ENCODE data around the gene OR6C2. TPM values are rescaled to one million over a fixed set of nuclear protein-coding genes. Genes with fewer than 3 reads are reported as not detected.
"Not testable (repeated sequence)": the region's sequence is repeated elsewhere in the genome, so short reads cannot be mapped to it uniquely, and the experiment has no call there.

Gene OR6C2
- not detected for total RNA-seq
- not detected for polyA plus RNA-seq (ENCODE audit: insufficient read length in 2 of 2)
- long read RNA-seq, donor 1, result 0 reads
- long read RNA-seq, donor 2, result 0 reads
- long read RNA-seq, donor 3, result 0 reads
- long read RNA-seq, donor 4, result 0 reads

- Histone ChIP-seq H3K4me1 (ENCODE audit: control insufficient read depth, insufficient read depth, low read length) (no peaks in the 10 kb centered on the region), H3K27me3 (ENCODE audit: control insufficient read depth, insufficient read depth, low read length) (no peaks in the 10 kb centered on the region), H3K9me3 (ENCODE audit: control insufficient read depth, insufficient read depth, low read length) (no peaks in the 10 kb centered on the region), H3K27ac (ENCODE audit: low read depth, low read length) (no peak within 1 kb of the TSS), H3K4me3 (ENCODE audit: low read depth, low read length) (no peak within 1 kb of the TSS), H3K36me3 (ENCODE audit: control insufficient read depth, insufficient read depth, low read length) (no peaks in the 10 kb centered on the region)
- WGBS (ENCODE audit: insufficient coverage), result no CpG with 5 or more reads among the region's 2 CpGs
- no peak for DNase-seq (ENCODE audit: low read depth in 4 of 6, low spot score in 6 of 6)
These were observed at the start of gene OR6C2 for GRCh38 chr12:55443776-55444175. TSS of gene OR6C2 (plus strand) at chr12:55444076. CDS start at chr12:55452214, 8,138 bp downstream.

DNA sequence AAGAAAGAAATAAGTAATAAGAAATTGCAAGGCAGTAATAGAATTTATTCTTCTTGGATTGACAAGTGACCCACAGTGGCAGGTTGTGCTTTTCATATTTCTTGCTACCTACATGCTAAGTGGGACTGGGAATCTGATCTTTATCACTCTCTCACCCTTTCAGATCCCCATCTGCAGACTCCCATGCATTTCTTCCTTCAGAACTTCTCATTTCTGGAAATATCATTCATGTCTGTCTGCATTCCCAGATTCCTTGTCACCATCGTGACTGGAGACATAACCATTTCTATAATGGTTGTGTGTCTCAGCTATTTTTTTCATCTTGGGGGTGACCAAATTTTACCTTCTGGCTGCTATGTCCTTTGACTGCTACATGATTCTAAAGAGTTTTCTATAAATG is 47.5 kb upstream of the OR6C2 start:
- Histone ChIP-seq H3K4me1 (ENCODE audit: control insufficient read depth, insufficient read depth, low read length) (no peaks in the 10 kb centered on the region), H3K27ac (ENCODE audit: low read depth, low read length) (no peak overlapping the region), H3K9me3 (ENCODE audit: control insufficient read depth, insufficient read depth, low read length) (no peaks in the 10 kb centered on the region), H3K4me3 (ENCODE audit: low read depth, low read length) (no peak overlapping the region), H3K36me3 (ENCODE audit: control insufficient read depth, insufficient read depth, low read length) (no peaks in the 10 kb centered on the region), H3K27me3 (ENCODE audit: control insufficient read depth, insufficient read depth, low read length) (no peaks in the 10 kb centered on the region)
- no CpG with 5 or more reads among the region's 1 CpG for WGBS (ENCODE audit: insufficient coverage)
- DNase-seq (ENCODE audit: low read depth in 4 of 6, low spot score in 6 of 6), result no peak

DNA sequence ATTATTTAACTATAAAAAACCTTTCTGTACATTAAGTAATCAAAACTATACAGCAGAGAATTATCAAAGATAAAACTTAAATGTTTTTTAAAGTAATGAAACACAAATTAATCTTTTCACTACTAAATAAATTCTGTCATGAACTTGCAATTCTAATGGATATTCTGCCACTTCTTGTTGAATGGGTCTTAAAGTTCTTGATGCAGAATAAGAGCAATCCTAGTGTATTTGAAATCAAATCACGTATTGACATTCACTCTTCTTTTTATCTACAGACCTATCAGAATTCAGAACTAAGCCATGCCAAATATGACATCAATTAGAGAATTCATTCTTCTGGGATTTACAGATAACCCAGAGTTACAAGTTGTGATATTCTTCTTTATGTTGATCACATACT is 43.6 kb upstream of the OR6C2 start, which contains the start of gene OR6C65:
Gene OR6C65, plus strand, starts transcription at position 301 of the 400 bp plus-strand sequence. Its CDS starts 0 bp downstream, at position 301.
- Histone ChIP-seq H3K36me3 (ENCODE audit: control insufficient read depth, insufficient read depth, low read length) (no peaks in the 10 kb centered on the region), H3K4me1 (ENCODE audit: control insufficient read depth, insufficient read depth, low read length) (no peaks in the 10 kb centered on the region), H3K27ac (ENCODE audit: low read depth, low read length) (no peak within 1 kb of the TSS), H3K27me3 (ENCODE audit: control insufficient read depth, insufficient read depth, low read length) (no peaks in the 10 kb centered on the region), H3K9me3 (ENCODE audit: control insufficient read depth, insufficient read depth, low read length) (no peaks in the 10 kb centered on the region), H3K4me3 (ENCODE audit: low read depth, low read length) (no peak within 1 kb of the TSS)
- WGBS (ENCODE audit: insufficient coverage), result no CpG with 5 or more reads among the region's 1 CpG
- DNase-seq (ENCODE audit: low read depth in 4 of 6, low spot score in 6 of 6), result no peak

GRCh38 chr12:55407866-55408265 is 36.0 kb upstream of the OR6C2 start:
- no CpG with 5 or more reads among the region's 1 CpG for WGBS (ENCODE audit: insufficient coverage)
- Histone ChIP-seq H3K4me1 (ENCODE audit: control insufficient read depth, insufficient read depth, low read length) (no peaks in the 10 kb centered on the region), H3K9me3 (ENCODE audit: control insufficient read depth, insufficient read depth, low read length) (peaks cover 4% of the 10 kb centered on the region), H3K27ac (ENCODE audit: low read depth, low read length) (no peak overlapping the region), H3K27me3 (ENCODE audit: control insufficient read depth, insufficient read depth, low read length) (no peaks in the 10 kb centered on the region), H3K4me3 (ENCODE audit: low read depth, low read length) (no peak overlapping the region), H3K36me3 (ENCODE audit: control insufficient read depth, insufficient read depth, low read length) (no peaks in the 10 kb centered on the region)
- DNase-seq (ENCODE audit: low read depth in 4 of 6, low spot score in 6 of 6), result no peak

DNA sequence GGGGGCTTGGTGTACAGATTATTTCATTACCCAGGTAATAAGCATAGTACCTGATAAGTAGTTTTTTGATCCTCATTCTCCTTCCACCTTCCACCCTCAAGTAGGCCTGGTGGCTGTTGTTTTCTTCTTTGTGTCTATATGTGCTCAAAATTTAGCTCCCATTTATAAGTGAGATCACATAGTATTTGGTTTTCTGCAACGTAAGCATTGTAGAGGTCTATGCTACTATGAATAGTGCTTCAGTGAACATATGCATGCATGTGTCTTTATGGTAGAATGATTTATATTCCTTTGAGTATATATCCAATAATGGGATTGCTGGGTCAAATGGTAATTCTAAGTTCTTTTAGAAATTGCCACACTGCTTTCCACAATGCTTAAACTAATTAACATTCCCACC is 34.7 kb upstream of the OR6C2 start:
- not testable (repeated sequence) for DNase-seq (ENCODE audit: low read depth in 4 of 6, low spot score in 6 of 6); H3K4me3 ChIP-seq (ENCODE audit: low read depth, low read length); H3K36me3 ChIP-seq (ENCODE audit: control insufficient read depth, insufficient read depth, low read length); H3K4me1 ChIP-seq (ENCODE audit: control insufficient read depth, insufficient read depth, low read length); H3K27ac ChIP-seq (ENCODE audit: low read depth, low read length); H3K9me3 ChIP-seq (ENCODE audit: control insufficient read depth, insufficient read depth, low read length); H3K27me3 ChIP-seq (ENCODE audit: control insufficient read depth, insufficient read depth, low read length)
- WGBS (ENCODE audit: insufficient coverage), result no CpG with 5 or more reads among the region's 1 CpG

DNA sequence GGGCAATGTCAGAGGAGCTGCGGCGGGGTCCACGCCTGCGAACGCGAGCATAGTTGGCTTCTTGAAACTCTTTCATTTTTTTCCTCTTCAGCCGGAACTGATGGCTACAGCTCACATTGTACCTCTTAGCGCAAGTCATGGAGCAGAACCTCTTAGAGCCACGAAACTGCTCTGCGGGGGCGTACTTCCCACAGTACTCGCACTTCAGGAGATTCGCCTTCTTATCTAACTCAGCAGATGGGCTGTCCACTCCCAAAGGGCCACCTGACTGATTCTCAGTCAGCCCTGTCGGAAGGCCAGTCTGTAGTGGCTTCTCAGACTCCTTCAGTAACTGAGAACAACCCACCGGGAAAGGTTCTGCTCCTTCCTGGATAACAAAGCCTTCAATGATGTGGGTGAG is 31.7 kb upstream of the OR6C2 start:
- WGBS (ENCODE audit: insufficient coverage), result 92% methylated on average over 8 of the region's 15 CpGs
- not testable (repeated sequence) for H3K4me1 ChIP-seq (ENCODE audit: control insufficient read depth, insufficient read depth, low read length); H3K27me3 ChIP-seq (ENCODE audit: control insufficient read depth, insufficient read depth, low read length); H3K4me3 ChIP-seq (ENCODE audit: low read depth, low read length); H3K27ac ChIP-seq (ENCODE audit: low read depth, low read length); DNase-seq (ENCODE audit: low read depth in 4 of 6, low spot score in 6 of 6); H3K9me3 ChIP-seq (ENCODE audit: control insufficient read depth, insufficient read depth, low read length); H3K36me3 ChIP-seq (ENCODE audit: control insufficient read depth, insufficient read depth, low read length)

DNA sequence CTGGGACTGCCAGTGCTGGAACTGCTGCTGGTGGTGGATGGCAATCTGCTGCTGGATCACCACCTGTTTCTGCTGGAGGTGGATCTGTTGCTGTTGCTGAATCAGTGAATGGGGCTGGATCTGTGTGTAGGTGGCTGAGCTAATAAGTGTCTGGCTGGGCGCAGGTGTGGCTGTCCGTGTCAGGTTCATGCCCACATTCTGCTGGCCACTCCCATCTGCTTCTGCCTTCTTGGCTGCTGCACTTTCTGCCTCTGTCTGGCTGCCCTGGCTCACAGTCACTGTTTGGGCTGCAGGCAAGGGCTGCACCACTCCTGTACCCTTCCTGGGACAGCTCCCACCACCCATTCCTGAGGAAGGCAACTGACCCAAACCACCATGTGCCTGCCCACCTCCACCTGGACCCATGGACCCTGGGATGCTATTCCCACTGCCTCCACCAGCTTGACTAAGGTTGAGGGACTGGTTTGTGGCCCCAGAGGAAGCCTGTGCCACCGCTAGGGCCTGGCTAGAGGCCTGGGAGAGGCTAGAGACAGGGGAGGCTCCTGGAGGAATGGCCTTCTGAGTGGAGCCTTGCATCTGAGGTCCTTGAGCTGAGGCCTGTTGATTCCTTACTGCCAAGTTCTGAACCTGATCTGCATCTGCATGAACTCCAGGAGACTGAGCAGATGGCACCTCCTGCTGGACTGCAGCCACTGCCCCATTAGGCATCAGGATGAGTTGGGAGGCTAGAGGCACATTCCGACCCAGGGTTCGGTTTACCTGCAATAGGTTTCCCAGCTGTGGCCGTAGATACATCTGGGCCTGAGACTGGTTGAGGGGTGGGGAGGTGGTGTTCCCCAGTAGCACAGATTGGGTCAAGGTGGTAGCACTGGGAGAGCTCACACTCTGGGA is 30.1 kb upstream of the OR6C2 start:
- DNase-seq (ENCODE audit: low read depth in 4 of 6, low spot score in 6 of 6); H3K4me3 ChIP-seq (ENCODE audit: low read depth, low read length); H3K27ac ChIP-seq (ENCODE audit: low read depth, low read length); H3K36me3 ChIP-seq (ENCODE audit: control insufficient read depth, insufficient read depth, low read length); H3K4me1 ChIP-seq (ENCODE audit: control insufficient read depth, insufficient read depth, low read length); H3K27me3 ChIP-seq (ENCODE audit: control insufficient read depth, insufficient read depth, low read length); H3K9me3 ChIP-seq (ENCODE audit: control insufficient read depth, insufficient read depth, low read length): not testable (repeated sequence)
- WGBS (ENCODE audit: insufficient coverage), result 100% methylated on average over 3 of the region's 6 CpGs

GRCh38 chr12:55414396-55414823 is 29.5 kb upstream of the OR6C2 start:
- 49% methylated on average over 10 of the region's 11 CpGs for WGBS (ENCODE audit: insufficient coverage)
- H3K27ac ChIP-seq (ENCODE audit: low read depth, low read length); H3K36me3 ChIP-seq (ENCODE audit: control insufficient read depth, insufficient read depth, low read length); H3K27me3 ChIP-seq (ENCODE audit: control insufficient read depth, insufficient read depth, low read length); DNase-seq (ENCODE audit: low read depth in 4 of 6, low spot score in 6 of 6); H3K4me1 ChIP-seq (ENCODE audit: control insufficient read depth, insufficient read depth, low read length); H3K9me3 ChIP-seq (ENCODE audit: control insufficient read depth, insufficient read depth, low read length); H3K4me3 ChIP-seq (ENCODE audit: low read depth, low read length): not testable (repeated sequence)

GRCh38 chr12:55414889-55415288 is 29.0 kb upstream of the OR6C2 start:
- H3K4me1 ChIP-seq (ENCODE audit: control insufficient read depth, insufficient read depth, low read length); H3K27me3 ChIP-seq (ENCODE audit: control insufficient read depth, insufficient read depth, low read length); H3K9me3 ChIP-seq (ENCODE audit: control insufficient read depth, insufficient read depth, low read length); DNase-seq (ENCODE audit: low read depth in 4 of 6, low spot score in 6 of 6); H3K27ac ChIP-seq (ENCODE audit: low read depth, low read length); H3K36me3 ChIP-seq (ENCODE audit: control insufficient read depth, insufficient read depth, low read length); H3K4me3 ChIP-seq (ENCODE audit: low read depth, low read length): not testable (repeated sequence)
- WGBS (ENCODE audit: insufficient coverage), result 20% methylated on average over 5 of the region's 34 CpGs

DNA sequence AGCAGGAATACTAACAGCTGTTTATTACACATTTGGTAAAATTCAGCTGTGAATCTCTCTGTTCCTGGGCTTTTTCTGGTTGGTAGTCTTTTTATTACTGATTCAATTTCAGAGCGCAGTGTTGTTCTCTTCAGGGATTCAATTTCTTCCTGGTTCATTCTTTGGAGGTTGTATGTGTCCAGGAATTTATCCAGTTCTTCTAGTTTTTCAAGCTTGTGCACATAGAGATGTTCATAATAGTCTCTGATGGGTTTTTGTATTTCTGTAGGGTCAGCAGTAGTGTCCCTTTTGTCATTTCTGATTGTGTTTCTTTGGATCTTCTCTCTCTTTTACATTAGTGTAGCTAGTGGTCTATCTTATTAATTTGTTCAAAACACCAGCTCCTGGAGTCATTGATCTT is 26.9 kb upstream of the OR6C2 start:
- no peak overlapping the region for H3K27ac ChIP-seq (ENCODE audit: low read depth, low read length)
- no peak for DNase-seq (ENCODE audit: low read depth in 4 of 6, low spot score in 6 of 6)
- no peaks in the 10 kb centered on the region for H3K4me1 ChIP-seq (ENCODE audit: control insufficient read depth, insufficient read depth, low read length)
- H3K27me3 ChIP-seq (ENCODE audit: control insufficient read depth, insufficient read depth, low read length), result no peaks in the 10 kb centered on the region
- H3K9me3 ChIP-seq (ENCODE audit: control insufficient read depth, insufficient read depth, low read length), result no peaks in the 10 kb centered on the region
- 100% methylated on average over 1 of the region's 1 CpG for WGBS (ENCODE audit: insufficient coverage)
- no peaks in the 10 kb centered on the region for H3K36me3 ChIP-seq (ENCODE audit: control insufficient read depth, insufficient read depth, low read length)
- H3K4me3 ChIP-seq (ENCODE audit: low read depth, low read length), result no peak overlapping the region

All from spinal cord (tissue), 10 donors.